ENCODE results near the gene WSCD2. TPM values are rescaled to one million over a fixed set of nuclear protein-coding genes. Genes with fewer than 3 reads are reported as not detected.

Gene WSCD2
- total RNA-seq, 1 donor from 2014 or later, result 0.86 TPM

- DNase-seq (ENCODE audit: extremely low spot score, unreplicated experiment), result no peak
- no peak overlapping the region for H3K27ac Mint-ChIP-seq (ENCODE audit: unreplicated experiment)
- H3K4me1 Mint-ChIP-seq (ENCODE audit: unreplicated experiment), result peaks cover 13% of the 10 kb centered on the region
- H3K9me3 Mint-ChIP-seq (ENCODE audit: unreplicated experiment), result no peaks in the 10 kb centered on the region
- no peak overlapping the region for H3K4me3 Mint-ChIP-seq (ENCODE audit: unreplicated experiment)
- no peaks in the 10 kb centered on the region for H3K36me3 Mint-ChIP-seq (ENCODE audit: unreplicated experiment)
- TF ChIP-seq, protein P1, sequence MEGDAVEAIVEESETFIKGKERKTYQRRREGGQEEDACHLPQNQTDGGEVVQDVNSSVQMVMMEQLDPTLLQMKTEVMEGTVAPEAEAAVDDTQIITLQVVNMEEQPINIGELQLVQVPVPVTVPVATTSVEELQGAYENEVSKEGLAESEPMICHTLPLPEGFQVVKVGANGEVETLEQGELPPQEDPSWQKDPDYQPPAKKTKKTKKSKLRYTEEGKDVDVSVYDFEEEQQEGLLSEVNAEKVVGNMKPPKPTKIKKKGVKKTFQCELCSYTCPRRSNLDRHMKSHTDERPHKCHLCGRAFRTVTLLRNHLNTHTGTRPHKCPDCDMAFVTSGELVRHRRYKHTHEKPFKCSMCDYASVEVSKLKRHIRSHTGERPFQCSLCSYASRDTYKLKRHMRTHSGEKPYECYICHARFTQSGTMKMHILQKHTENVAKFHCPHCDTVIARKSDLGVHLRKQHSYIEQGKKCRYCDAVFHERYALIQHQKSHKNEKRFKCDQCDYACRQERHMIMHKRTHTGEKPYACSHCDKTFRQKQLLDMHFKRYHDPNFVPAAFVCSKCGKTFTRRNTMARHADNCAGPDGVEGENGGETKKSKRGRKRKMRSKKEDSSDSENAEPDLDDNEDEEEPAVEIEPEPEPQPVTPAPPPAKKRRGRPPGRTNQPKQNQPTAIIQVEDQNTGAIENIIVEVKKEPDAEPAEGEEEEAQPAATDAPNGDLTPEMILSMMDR (IDR thresholded peaks at IDR 0.05), result no peak
- H3K27me3 Mint-ChIP-seq (ENCODE audit: unreplicated experiment), result peaks cover 33% of the 10 kb centered on the region
Observed at GRCh38 chr12:108236366-108236765, 107.3 kb downstream of the WSCD2 start.

- DNase-seq (ENCODE audit: extremely low spot score, unreplicated experiment), result no peak
- Mint-ChIP-seq H3K4me3 (ENCODE audit: unreplicated experiment) (no peak overlapping the region), H3K27ac (ENCODE audit: unreplicated experiment) (no peak overlapping the region), H3K4me1 (ENCODE audit: unreplicated experiment) (peaks cover 13% of the 10 kb centered on the region), H3K27me3 (ENCODE audit: unreplicated experiment) (peaks cover 33% of the 10 kb centered on the region), H3K9me3 (ENCODE audit: unreplicated experiment) (no peaks in the 10 kb centered on the region), H3K36me3 (ENCODE audit: unreplicated experiment) (no peaks in the 10 kb centered on the region)
- TF ChIP-seq, protein P1 (IDR thresholded peaks at IDR 0.05), result no peak
Observed at GRCh38 chr12:108237272-108237671, 108.2 kb downstream of the WSCD2 start.

- Mint-ChIP-seq H3K27ac (ENCODE audit: unreplicated experiment) (no peak overlapping the region), H3K27me3 (ENCODE audit: unreplicated experiment) (peaks cover 33% of the 10 kb centered on the region), H3K9me3 (ENCODE audit: unreplicated experiment) (no peaks in the 10 kb centered on the region), H3K36me3 (ENCODE audit: unreplicated experiment) (no peaks in the 10 kb centered on the region), H3K4me1 (ENCODE audit: unreplicated experiment) (peaks cover 13% of the 10 kb centered on the region), H3K4me3 (ENCODE audit: unreplicated experiment) (no peak overlapping the region)
- TF ChIP-seq, protein P1 (IDR thresholded peaks at IDR 0.05), result no peak
- DNase-seq (ENCODE audit: extremely low spot score, unreplicated experiment), result no peak
Observed at GRCh38 chr12:108238474-108238873, 109.4 kb downstream of the WSCD2 start.

DNA sequence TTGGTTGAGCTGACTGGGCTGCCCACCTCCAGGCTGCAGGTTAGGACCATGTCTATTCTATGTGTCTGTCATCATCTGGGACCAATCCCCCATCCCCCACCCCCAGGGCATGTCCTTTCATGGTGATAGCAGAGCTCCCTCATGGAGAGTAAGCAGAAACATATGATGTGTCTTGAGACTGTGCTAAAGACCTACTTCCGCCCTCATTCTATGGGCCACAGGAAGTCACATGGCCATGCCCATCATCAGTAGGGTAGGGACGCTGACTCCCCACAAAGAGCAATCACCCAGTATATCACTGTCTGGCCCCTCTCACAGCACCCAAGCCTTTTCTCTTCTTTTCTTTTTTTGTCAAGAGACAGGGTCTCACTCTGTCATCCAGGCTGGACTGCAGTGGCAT is 110.3 kb downstream of the WSCD2 start:
- H3K4me1 Mint-ChIP-seq (ENCODE audit: unreplicated experiment), result peaks cover 13% of the 10 kb centered on the region
- H3K27ac Mint-ChIP-seq (ENCODE audit: unreplicated experiment), result no peak overlapping the region
- H3K36me3 Mint-ChIP-seq (ENCODE audit: unreplicated experiment), result no peaks in the 10 kb centered on the region
- no peak for DNase-seq (ENCODE audit: extremely low spot score, unreplicated experiment)
- TF ChIP-seq, protein P1 (IDR thresholded peaks at IDR 0.05), result no peak
- peaks cover 37% of the 10 kb centered on the region for H3K27me3 Mint-ChIP-seq (ENCODE audit: unreplicated experiment)
- no peak overlapping the region for H3K4me3 Mint-ChIP-seq (ENCODE audit: unreplicated experiment)
- H3K9me3 Mint-ChIP-seq (ENCODE audit: unreplicated experiment), result no peaks in the 10 kb centered on the region

DNA sequence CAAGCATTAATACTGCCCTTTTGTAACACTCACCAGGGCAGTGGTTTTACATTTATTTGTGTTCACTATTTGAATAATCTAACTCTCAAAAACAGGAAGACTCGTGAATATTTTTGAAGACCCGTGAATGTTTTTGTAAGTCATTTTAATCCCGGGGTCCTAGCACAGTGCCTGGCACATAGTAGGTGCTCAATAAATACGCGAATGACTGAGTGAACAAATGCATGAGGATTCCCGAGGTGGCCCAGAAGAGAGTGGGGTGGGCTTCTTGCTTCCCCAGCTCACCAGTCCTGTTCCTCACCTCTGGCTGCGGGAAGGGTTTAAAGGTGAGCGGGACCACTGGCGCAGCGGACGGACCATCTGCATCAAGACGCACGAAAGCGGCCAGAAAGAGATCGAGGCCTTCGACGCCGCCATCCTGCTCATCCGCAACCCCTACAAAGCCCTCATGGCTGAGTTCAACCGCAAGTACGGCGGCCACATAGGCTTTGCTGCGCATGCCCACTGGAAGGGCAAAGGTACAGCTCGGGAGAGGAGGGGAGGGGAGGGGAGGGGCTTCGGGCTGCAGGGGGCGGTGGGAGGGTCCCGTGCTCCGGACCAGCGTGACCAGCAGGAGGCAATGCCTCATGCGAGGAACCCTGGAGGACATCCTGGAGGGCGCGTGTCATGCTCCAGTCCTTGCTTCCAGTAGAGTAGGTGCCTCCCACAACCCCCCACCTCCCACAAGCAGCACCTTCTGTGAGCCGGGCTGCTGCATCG is 111.1 kb downstream of the WSCD2 start:
- Mint-ChIP-seq H3K27ac (ENCODE audit: unreplicated experiment) (no peak overlapping the region), H3K36me3 (ENCODE audit: unreplicated experiment) (no peaks in the 10 kb centered on the region), H3K4me3 (ENCODE audit: unreplicated experiment) (no peak overlapping the region), H3K27me3 (ENCODE audit: unreplicated experiment) (peaks cover 33% of the 10 kb centered on the region), H3K4me1 (ENCODE audit: unreplicated experiment) (peaks cover 8% of the 10 kb centered on the region), H3K9me3 (ENCODE audit: unreplicated experiment) (no peaks in the 10 kb centered on the region)
- DNase-seq (ENCODE audit: extremely low spot score, unreplicated experiment), result no peak
- TF ChIP-seq, protein P1 (IDR thresholded peaks at IDR 0.05), result no peak

Measured in osteocyte (in vitro differentiated cells).